ENCODE data around the gene DDX10. TPM values are rescaled to one million over a fixed set of nuclear protein-coding genes. Genes with fewer than 3 reads are reported as not detected.
A peak's percentile ranks its signal among the peaks of the same experiment; 100 is the strongest.

DDX10 gene
- total and polyA plus RNA-seq, 9 of the 15 experiments (the other 6 are each of a cell fraction or from before 2014, with no cell fraction given): 33.9 to 94.6 (median 50.7) TPM

GRCh38 chr11:108947654-108948570 lies 283.0 kb downstream of the DDX10 start (continued):
- TF ChIP-seq SIN3A (IDR thresholded peaks at IDR 0.05; ENCODE audit: borderline replicate concordance in 2 of 2, control insufficient read depth in 1 of 2, low read depth in 2 of 2, low read length in 2 of 2) (no peak), CBX1 (IDR thresholded peaks at IDR 0.05; ENCODE audit: low read depth) (no peak), ZNF785 (CRISPR knock-in tag; IDR thresholded peaks at IDR 0.05) (no peak), ZNF766 (CRISPR knock-in tag; conservative IDR thresholded peaks at IDR 0.05) (no peak), NR2C2 (CRISPR knock-in tag; IDR thresholded peaks at IDR 0.05) (no peak), NR2C2 (tag; IDR thresholded peaks at IDR 0.05) (no peak), HDAC3 (IDR thresholded peaks at IDR 0.05; ENCODE audit: borderline replicate concordance, partially characterized antibody) (no peak), CAMTA2 (CRISPR knock-in tag; conservative IDR thresholded peaks at IDR 0.05) (no peak), PTTG1 (tag; IDR thresholded peaks at IDR 0.05; ENCODE audit: low read depth) (no peak), HLTF (IDR thresholded peaks at IDR 0.05) (no peak), CCAR2 (IDR thresholded peaks at IDR 0.05; ENCODE audit: low read depth, low read length) (no peak), KDM2B (CRISPR knock-in tag; IDR thresholded peaks at IDR 0.05) (no peak), UBTF (IDR thresholded peaks at IDR 0.05; ENCODE audit: borderline replicate concordance in 1 of 2, low read depth in 2 of 2, low read length in 2 of 2) (no peak), ZNF551 (CRISPR knock-in tag; IDR thresholded peaks at IDR 0.05) (no peak), PRMT5 (CRISPR knock-in tag; IDR thresholded peaks at IDR 0.05) (no peak), ATF3 (IDR thresholded peaks at IDR 0.05) (peak; percentile 72), ATF3 (CRISPR knock-in tag; conservative IDR thresholded peaks at IDR 0.05) (no peak), MAFK (IDR thresholded peaks at IDR 0.05; ENCODE audit: low read length) (peak; percentile 42; the same call in 1 of the 2 replicates), CREB3L1 (IDR thresholded peaks at IDR 0.05; ENCODE audit: borderline replicate concordance, low read depth) (no peak), FOXP1 (CRISPR knock-in tag; IDR thresholded peaks at IDR 0.05) (no peak), CREBBP (IDR thresholded peaks at IDR 0.05; ENCODE audit: low read depth, low read length) (no peak), ELF4 (CRISPR knock-in tag; IDR thresholded peaks at IDR 0.05) (no peak)
